H54 (cell line): ENCODE results near the gene SH2D7.
A peak's percentile ranks its signal among the peaks of the same experiment; 100 is the strongest.

Source experiments
- DNase-seq: peaks from one replicate; pipeline ENCODE4 v3.0.0; 2011; ENCODE audit warnings: low spot score, mixed read lengths; ENCODE audit not compliant: insufficient read length
- FAIRE-seq: peaks from 3 replicates; lab custom pipeline; 2011; peaks lifted over from hg19 to GRCh38; lab: Jason Lieb, UNC
- POLR2A ChIP-seq: IDR thresholded peaks from 2 replicates; pipeline ENCODE4 v1.6.1; 2011; ENCODE audit warnings: low read depth, mild to moderate bottlenecking, low read length

The SH2D7 gene

GRCh38 chr15:78067328-78068228 is 24.8 kb upstream of the SH2D7 start:
- no peak for TF ChIP-seq POLR2A
- DNase-seq = no peak
- no peak for FAIRE-seq

GRCh38 chr15:78069052-78069414 is 23.3 kb upstream of the SH2D7 start:
- no peak for TF ChIP-seq POLR2A
- FAIRE-seq (no peak), DNase-seq (no peak)

GRCh38 chr15:78069462-78070029 is 22.8 kb upstream of the SH2D7 start:
- no peak for TF ChIP-seq POLR2A
- DNase-seq (no peak), FAIRE-seq (no peak)

- DNase-seq (no peak), FAIRE-seq (no peak)
These were observed 22.2 kb upstream of the SH2D7 start for GRCh38 chr15:78070049-78070700.

GRCh38 chr15:78071383-78071782 is 21.0 kb upstream of the SH2D7 start:
- no peak for TF ChIP-seq POLR2A
- FAIRE-seq (no peak), DNase-seq (no peak)

More at GRCh38 chr15:78070049-78070700, 22.2 kb upstream of the SH2D7 start:
- TF ChIP-seq POLR2A = no peak

GRCh38 chr15:78072080-78072892 is 20.1 kb upstream of the SH2D7 start:
- DNase-seq (no peak), FAIRE-seq (no peak)
- TF ChIP-seq POLR2A = no peak

GRCh38 chr15:78073046-78073787 is 19.1 kb upstream of the SH2D7 start:
- FAIRE-seq (no peak), DNase-seq (no peak)
- TF ChIP-seq POLR2A = no peak

GRCh38 chr15:78075490-78076230 is 16.7 kb upstream of the SH2D7 start:
- peak; percentile 19; the same call in 1 of the 2 replicates for TF ChIP-seq POLR2A
- FAIRE-seq = no peak
- DNase-seq = no peak

GRCh38 chr15:78076231-78077052 is 15.9 kb upstream of the SH2D7 start:
- TF ChIP-seq POLR2A = no peak
- DNase-seq (no peak), FAIRE-seq (no peak)

GRCh38 chr15:78077053-78077870 is 15.1 kb upstream of the SH2D7 start, which contains the start of gene TBC1D2B:
TSS of gene TBC1D2B (minus strand) at chr15:78077711. CDS start at chr15:78077652, 59 bp downstream.
- DNase-seq (no peak), FAIRE-seq (no peak)
- TF ChIP-seq POLR2A = peak; percentile 42

GRCh38 chr15:78077871-78078210 is 14.5 kb upstream of the SH2D7 start:
- no peak for DNase-seq
- no peak for FAIRE-seq
- no peak for TF ChIP-seq POLR2A
